GM19397 (cell line): ENCODE data around the gene TRDN.
A peak's percentile ranks its signal among the peaks of the same experiment; 100 is the strongest.

Experiments
- ATAC-seq: cut with Tn5 transposase; IDR thresholded peaks from one replicate; pipeline ENCODE4 v1.9.1; 2021; ENCODE audit warnings: mild to moderate bottlenecking, moderate library complexity; ENCODE audit not compliant: unreplicated experiment

Gene TRDN

GRCh38 chr6:123418071-123418470, 218.7 kb downstream of the TRDN start:
- no peak for ATAC-seq

- no peak for ATAC-seq
These were observed 219.2 kb downstream of the TRDN start for GRCh38 chr6:123417535-123417934.

- ATAC-seq: peak; percentile 88
These were observed 220.8 kb downstream of the TRDN start for GRCh38 chr6:123415844-123416468.

- no peak for ATAC-seq
These were observed 231.8 kb downstream of the TRDN start for GRCh38 chr6:123404975-123405374.

DNA sequence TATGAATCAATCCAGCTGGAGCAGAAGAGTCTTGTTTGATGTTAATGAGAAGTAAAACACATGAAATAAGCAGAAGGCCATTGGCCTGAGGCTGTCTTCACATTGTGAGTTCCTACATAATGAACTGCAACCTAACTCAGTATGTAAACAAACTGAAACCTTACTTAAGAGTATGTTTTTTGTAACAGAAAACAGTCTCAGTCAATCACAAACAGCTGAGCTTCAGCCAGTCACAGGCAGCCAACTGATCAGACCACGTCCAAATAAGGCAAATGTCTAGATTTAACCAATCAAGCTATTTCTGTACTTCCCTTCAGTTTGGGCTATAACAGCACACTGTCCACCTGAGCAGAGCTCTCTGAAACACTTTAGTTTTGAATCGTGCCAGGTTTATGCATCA, 234.7 kb downstream of the TRDN start:
- ATAC-seq: peak; percentile 96

GRCh38 chr6:123398072-123398471, 238.7 kb downstream of the TRDN start:
- no peak for ATAC-seq

DNA sequence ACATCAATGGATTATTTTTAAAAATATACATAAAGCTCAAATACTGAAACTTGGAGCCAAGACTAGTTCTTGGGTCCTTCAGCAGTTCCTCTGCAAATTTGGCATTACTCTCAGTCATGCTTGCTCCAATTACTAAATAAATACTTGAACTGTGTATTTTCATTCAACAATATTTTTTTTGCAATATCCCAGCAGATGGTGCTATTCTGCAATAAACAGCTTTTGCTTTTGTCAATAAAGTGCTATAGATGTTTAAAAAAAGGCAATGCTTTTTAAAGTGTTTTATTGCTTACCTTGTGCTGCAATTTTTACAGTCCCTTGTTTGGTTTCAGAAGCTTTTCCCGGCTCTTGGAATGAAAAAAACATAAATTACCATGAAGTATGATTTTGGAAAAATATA, 243.4 kb downstream of the TRDN start:
- ATAC-seq: no peak

DNA sequence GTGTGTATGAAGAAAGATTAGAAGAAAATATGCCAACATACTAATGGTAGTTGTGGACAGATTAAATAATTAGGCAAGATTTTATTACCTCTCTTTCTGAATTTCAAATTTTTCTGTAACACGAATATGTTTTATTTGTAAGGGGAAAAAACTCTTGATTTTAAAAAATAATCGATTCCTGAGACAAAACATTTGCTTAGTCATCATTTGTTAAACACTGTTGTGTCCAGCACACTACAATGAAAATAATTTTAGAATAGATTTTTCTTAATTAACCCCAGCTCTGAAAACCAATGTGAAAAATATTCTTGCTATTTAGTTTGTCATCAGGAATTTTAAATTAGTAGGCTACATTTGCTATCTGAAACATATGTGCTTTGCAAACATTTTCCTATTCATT, 253.0 kb downstream of the TRDN start:
- no peak for ATAC-seq

DNA sequence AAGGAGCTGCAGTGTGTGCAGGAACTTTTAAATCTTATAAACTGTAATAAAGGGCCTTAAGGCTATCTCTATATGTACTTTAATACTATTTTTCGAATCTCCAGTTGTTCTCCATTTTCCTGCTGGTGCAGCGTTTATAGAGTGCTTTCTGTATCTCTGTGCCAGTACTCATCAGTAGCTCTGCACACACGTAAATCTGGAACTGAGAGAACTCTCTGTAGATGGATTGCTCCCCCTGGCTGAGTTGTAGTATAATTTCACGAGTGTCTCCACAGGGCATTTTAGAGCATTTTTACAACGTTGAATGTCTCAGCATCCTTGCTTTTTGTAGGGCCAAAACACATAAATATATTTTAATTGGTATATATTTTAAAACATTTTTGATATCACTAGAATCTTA, 256.5 kb downstream of the TRDN start:
- ATAC-seq: no peak

GRCh38 chr6:123372737-123373136, 264.0 kb downstream of the TRDN start:
- ATAC-seq: no peak

GRCh38 chr6:123363912-123364311, 272.8 kb downstream of the TRDN start:
- no peak for ATAC-seq

DNA sequence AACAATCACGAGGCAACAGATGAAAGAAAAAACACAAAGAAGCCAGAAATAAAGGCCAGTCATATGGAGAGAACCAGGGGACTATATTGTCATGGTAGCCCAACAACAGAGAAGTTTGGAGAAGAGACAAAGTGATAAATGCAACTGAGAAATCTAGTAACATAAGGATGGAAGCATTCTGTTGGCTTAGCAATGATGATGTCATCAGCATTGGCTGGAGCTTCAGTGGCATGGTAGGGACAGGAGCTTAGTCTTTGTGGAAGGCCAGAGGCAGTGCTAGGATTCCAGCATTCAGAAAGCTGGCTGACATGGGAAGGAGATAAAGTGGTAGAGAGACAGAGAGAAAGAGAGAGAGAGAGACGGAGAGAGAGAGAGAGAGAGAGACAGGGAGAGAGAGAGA, 276.4 kb downstream of the TRDN start:
- ATAC-seq: no peak

DNA sequence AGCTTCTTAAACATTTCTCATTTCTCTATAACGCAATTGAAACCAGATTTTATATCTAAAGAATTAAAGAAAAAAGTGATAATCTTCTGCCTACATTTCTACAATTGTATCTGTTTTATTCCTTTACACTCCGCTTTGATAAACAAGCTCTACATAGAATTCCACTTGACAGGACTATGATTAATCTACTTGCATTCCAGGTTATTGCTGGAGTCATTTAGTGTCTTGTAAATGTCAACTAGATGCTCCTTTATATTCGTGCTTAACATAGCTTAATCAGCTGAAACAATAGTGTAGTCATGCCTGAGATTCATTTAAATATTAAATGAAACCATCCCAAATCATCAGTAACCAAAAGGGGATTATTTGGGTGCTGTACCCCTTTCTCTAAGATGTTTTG, 284.0 kb downstream of the TRDN start:
- ATAC-seq: no peak

GRCh38 chr6:123352279-123352678, 284.5 kb downstream of the TRDN start:
- ATAC-seq: no peak

- ATAC-seq: no peak
These were observed 292.9 kb downstream of the TRDN start for GRCh38 chr6:123343836-123344235.

DNA sequence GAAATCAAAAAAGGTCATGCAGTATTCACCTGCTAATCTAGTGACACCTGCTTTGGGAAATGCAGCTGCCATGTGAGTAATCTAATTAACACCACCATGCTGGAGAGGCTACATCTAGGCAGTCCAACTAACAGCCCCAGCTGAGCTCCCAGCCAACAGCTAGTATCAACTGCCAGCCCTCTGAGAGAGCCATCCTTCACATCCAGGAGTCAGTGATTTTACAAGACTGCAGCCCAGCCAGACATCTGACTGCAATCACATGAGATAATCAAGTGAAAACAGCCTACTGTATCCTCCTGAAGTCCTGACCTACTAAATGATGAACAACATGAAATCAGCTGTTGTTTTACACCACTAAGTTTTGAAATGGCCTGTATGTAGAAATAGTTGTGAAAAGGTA, 298.4 kb downstream of the TRDN start:
- no peak for ATAC-seq

GRCh38 chr6:123333000-123333756, 303.6 kb downstream of the TRDN start:
- ATAC-seq: no peak

GRCh38 chr6:123332070-123332469, 304.7 kb downstream of the TRDN start:
- no peak for ATAC-seq

DNA sequence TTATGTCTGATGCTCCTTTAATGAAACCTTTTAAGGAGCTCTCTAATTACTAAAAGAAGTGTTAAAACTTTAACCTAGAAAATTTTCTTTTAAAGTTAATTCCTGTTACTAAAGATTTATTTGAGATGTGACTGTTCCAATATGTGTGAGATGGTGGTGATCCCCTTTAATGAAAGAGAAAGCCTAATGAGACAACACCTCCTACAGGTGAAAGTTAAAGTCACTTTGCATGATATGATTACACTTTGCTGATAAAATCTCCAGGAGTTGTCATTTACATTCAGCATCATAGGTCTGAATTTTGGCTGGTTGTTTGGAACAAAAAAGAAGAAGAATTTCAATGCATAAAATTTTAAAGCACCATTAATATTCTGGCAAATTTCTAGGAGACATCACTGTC, 307.4 kb downstream of the TRDN start:
- no peak for ATAC-seq

DNA sequence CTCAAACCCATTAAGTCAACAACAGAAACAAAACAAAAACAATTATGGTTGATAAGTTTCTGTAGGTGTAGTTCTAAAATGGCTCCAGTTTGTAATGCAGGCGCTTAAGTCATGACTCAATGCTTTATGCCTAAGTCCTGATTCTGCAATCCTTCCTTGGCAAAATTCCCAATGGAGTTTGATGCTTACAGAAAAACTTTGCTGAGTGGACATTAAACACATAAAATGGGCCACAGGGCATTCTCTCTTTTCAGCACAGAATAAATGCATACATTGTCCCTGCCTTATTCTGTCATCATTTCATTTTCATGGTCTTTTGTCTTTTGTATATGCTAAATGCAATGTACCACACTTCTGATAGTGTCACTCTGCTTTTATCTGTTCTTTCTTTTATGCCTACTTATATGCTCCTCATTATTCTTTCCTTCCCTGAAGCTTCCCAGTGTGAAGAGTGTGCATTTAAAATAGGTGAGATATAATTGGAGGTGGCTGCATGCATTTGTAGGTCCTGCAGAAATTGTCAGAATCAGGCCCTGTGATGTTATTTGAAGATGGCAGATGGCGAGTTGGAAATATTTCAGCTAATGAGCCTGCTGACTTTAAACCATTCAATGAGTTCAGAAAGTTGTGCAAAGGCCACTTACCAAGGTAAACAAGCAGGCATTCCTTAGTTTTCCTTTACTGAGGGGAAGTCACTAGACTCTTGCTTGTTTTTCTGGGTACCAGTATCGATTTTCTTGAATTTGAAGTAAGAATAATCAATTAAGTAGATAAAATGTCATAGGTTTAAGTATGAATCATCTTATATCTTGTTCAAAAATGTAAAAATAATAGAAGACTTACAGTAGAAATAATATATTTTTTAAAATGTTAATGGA, 313.1 kb downstream of the TRDN start:
- ATAC-seq: no peak

- ATAC-seq: no peak
These were observed 315.7 kb downstream of the TRDN start for GRCh38 chr6:123321020-123321419.
